NCI-H2227 treated with DMSO at 0.1 percent for 48 hours (cell line): ENCODE results near the gene SULT4A1.
A peak's percentile ranks its signal among the peaks of the same experiment; 100 is the strongest.

ENCODE experiments used
- DNase-seq: peaks from one replicate; lab custom pipeline; 2025; lab: John Stamatoyannopoulos, UW

Gene SULT4A1

GRCh38 chr22:43828725-43828997 lies 33.7 kb downstream of the SULT4A1 start:
- DNase-seq = no peak

DNA sequence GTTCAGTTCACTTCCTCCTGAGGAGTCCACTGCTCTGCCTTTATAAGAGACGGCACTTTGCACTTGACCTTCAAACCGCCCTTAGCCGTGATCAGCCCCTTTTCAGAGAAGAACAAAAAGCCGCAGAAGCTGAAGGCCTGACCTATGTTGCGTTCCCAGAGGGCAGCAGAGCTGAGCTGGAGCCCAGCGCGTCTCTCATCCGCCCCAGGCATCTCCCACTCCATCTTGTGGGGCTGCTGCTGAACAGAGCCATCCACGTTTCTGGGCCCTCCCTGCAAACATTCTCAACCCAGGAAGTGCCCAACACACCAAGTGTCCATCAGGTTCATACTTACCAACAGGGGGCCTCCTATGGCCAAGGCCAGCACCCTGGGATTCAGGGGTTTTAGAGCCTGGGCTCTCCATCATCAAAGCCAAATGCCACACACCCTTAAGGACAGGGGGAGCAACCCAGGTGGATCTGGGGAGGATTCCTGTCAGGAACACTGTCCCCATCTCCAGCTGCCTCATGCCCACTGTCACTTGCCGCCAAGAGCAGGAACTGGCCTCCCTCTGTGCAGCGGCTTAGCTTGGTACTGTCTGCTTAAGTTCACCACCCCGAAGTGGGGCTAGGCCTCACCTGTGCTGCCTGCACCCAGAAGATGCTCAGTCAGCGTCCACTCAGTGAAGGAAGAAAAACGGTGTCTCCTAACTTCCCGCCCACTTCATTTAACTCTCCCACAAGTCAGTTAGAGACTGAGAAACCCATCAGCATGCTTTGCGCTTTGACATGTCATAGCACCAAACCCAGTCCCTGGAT lies 34.2 kb downstream of the SULT4A1 start:
- DNase-seq = no peak

DNA sequence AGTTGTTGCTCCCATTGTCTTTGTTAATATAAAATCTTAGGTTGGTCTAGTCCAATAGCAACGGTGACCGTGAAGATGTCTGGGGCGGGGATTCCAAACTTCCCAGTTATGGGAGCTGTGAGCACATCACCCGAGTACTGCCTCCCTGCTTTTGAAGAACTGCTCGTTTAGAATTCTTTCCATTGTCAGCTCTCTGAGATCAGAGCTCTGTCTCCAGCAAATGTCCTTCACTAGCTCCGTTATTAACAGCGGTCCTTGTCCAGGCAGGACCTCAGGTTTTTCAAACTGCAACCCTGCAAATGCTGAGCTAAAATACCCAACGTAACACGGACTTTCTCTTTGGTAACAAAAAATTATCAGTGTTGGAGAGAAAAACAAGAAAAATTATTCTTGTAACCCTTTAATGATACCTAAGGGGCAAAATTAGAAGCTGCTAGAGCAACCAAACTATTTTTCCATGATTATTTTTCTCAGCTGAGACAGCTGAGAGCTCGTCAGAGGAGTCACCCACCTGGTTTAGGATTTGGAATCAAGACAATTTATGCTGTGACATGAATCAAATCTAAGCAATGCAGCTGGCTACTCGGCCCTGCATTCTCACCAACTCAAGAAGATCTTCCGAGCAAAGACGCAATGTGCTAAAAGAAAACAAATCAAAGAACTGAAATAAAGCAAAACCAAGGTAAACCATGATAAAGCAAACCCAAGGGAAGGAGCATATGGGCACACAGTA lies 35.1 kb downstream of the SULT4A1 start:
- DNase-seq = no peak

GRCh38 chr22:43826142-43827002 lies 35.9 kb downstream of the SULT4A1 start:
- DNase-seq = peak; percentile 28

DNA sequence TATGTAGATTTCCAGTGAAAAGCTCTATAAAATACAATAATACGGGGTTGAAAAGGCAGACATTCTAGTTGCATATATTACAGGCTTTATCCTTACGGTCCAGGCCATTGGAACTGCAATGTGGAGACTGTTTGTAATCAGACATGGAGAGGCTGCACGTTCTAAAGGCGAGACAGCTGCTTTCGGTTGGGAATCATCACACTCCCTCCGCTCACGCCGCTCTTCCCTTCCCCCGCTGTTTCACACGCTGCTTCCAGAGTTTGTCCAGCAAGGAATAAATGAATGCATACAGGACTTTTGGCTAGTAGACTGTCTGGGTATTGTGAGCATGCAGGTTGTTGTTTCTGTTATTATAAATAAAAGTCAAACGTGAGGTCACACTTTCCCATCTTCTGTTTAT lies 36.7 kb downstream of the SULT4A1 start:
- DNase-seq = no peak

GRCh38 chr22:43824724-43825420 lies 37.4 kb downstream of the SULT4A1 start:
- no peak for DNase-seq

DNA sequence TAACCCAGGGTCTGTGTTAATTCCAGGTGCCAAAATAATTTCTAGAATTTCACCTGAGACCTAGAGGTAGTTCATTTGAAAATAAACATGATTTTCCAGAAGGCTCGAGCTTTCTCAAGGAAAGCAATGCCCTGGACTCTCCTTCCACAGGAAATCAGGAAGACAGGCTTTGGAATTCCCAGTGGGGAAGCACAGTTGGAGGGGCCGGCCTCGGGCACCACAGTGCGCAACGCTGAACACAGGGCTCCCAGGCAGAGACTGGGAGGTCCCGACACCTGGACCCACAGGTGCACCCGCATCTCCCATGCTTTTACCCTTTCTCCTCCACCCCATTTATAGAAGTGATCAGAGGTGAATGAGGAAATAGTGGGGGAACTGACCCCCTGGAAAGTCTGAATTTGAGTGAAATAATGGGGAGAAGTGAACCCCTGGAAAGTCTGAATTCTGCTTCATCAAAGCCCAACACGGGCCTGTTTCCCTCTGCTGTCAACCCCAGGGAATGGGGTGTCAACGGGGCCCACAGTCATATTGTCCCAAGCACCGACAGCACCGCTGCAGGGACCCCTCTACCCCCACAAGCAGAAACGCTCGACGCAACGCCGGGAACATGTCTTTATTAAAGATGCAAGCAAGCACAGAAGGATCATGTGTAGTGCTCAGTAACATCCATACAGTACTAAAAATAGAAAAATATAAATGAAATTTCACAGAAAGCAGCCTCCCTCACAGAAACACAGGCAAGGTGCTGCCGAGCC lies 38.2 kb downstream of the SULT4A1 start:
- no peak for DNase-seq

- DNase-seq = no peak
Observed at GRCh38 chr22:43823353-43823908, 38.9 kb downstream of the SULT4A1 start.

GRCh38 chr22:43821606-43822425 lies 40.5 kb downstream of the SULT4A1 start:
- no peak for DNase-seq

DNA sequence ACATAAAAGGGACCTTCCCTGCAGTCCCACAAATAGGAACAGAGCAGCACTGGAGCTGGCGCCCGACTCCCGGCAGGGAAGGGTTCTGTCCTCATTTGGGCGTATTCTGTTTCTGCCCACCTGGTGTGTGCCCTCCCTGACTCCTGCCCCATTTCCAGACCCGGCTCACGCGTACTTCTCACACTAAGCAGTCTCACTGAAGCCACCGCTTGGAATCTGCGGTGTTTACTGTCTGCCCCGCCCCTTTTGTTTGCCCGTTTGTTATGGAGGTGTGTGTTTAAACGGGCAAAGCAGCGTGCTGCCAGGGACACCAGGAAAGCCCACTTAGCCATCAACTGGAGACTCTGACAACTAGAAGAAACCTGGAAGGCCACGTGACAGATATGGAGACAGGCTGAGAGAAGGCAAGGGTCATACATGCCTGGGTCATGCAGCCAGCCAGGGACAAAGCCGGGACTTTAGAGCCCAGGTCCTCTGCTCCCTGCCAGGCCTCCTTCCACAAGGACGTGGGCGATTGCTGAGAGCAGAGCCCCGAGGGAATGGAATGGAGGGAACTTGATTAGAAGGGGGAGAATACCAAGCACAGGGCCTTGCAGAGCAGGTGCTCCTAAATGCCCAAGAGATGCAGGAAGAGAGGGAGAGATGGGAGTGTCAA lies 41.5 kb downstream of the SULT4A1 start:
- peak; percentile 7 for DNase-seq

DNA sequence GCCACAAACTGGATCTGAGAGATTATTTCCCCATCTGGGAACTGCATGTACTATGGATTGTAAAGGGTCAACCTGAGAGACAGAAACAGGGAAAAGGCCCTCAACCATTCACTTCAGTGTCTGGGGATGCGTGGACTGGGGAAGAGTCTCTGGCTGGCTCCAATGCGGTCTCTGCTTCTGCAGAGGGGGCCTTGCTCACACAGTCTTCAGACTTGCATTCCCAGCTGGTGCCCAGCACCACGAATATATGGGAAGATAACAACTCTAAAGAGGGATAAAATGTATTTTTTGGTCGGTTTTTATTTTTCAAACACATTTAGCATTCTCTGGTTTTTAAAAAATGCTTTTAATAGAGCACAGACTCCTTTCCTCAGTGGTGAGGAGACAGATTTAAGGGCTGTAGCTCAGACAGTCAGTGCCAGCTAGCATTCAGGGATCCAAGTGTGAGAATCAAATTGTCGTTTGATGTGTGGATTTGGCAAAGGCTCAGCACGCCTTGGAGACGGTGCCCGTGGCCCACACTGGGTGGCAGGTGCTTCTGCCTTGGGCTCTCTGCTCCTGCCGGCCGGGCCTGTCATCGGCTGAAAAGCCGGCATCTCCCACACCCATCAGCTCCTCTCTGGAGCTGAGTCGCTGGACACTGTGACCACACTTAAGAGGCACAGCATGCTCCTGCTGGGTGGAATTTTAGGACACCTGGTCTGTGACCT lies 42.2 kb downstream of the SULT4A1 start:
- no peak for DNase-seq

DNA sequence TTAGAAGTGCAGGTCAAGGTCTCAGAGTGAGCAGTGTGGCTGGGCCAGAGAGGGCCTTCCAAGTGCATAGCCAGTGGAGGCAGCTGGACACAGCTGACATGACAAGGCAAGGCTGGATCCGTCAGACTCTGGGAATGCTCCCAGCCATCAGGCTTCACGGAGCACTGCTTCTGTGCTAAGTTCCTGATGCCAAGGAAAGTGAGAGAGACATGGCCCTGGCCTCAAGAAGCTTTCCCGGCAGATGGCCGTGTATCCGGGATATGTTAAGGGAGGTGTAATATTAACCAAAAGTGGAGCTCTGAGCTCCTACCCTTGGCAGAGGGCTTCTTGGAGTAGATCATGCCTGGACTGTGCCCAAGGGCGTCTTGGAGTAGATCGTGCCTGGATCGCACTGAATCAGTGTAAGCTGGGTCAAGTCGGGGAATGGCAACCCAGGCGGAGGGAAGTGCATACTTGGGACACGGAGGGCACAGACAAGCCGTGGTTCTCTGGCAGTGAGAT lies 42.8 kb downstream of the SULT4A1 start:
- no peak for DNase-seq

DNA sequence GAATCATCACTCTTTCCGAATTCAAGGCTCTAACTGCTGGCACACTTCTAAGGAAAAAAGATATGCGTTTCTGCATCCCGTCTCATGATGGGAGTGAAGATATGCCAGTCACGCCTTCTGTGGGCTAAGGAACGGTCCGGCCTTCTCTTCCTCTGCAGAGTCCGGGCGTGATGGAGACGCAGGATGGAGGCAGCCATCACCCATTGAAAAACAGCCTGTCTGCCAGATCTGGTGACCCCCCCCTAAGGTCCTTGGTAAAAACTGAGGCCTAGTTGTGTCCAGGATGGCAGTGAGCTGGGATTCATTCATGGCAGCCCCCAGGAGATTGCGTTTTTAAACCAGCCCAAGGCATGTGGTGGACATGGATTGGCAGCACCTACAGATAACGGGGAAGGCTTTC lies 43.3 kb downstream of the SULT4A1 start:
- DNase-seq = no peak

GRCh38 chr22:43817402-43817801 lies 44.9 kb downstream of the SULT4A1 start:
- DNase-seq = no peak

- no peak for DNase-seq
Observed at GRCh38 chr22:43814264-43814663, 48.0 kb downstream of the SULT4A1 start.

DNA sequence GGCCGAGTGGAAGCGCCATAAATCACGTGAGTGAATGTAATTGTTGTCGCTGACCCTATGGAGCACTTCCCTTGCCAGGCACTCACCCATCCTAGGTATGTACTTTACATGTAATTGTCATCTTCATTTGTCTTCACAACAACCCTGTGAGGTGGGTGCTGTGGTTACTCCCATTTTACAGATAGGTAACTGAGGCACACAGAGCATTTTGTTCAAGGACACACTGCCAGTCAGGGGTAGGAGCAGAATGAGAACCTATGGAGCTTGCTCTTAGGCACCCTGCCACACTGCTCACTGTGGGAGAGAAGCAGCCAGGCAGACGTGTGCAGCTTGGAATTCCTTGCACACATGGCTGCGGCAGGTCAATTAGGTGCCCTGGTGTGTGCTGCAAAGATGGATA lies 49.4 kb downstream of the SULT4A1 start:
- no peak for DNase-seq

- peak; percentile 89 for DNase-seq
Observed at GRCh38 chr22:43812149-43812842, 50.0 kb downstream of the SULT4A1 start, which contains the start of gene EFCAB6. Gene EFCAB6, minus strand, starts transcription at chr22:43812305. Its CDS starts 29,987 bp downstream, at chr22:43782318.

GRCh38 chr22:43811777-43812148 lies 50.5 kb downstream of the SULT4A1 start:
- DNase-seq = no peak
